ENCODE data around the gene LBX2.
A peak's percentile ranks its signal among the peaks of the same experiment; 100 is the strongest.
"Not testable (repeated sequence)": the region's sequence is repeated elsewhere in the genome, so short reads cannot be mapped to it uniquely, and the experiment has no call there.

Gene LBX2

DNA sequence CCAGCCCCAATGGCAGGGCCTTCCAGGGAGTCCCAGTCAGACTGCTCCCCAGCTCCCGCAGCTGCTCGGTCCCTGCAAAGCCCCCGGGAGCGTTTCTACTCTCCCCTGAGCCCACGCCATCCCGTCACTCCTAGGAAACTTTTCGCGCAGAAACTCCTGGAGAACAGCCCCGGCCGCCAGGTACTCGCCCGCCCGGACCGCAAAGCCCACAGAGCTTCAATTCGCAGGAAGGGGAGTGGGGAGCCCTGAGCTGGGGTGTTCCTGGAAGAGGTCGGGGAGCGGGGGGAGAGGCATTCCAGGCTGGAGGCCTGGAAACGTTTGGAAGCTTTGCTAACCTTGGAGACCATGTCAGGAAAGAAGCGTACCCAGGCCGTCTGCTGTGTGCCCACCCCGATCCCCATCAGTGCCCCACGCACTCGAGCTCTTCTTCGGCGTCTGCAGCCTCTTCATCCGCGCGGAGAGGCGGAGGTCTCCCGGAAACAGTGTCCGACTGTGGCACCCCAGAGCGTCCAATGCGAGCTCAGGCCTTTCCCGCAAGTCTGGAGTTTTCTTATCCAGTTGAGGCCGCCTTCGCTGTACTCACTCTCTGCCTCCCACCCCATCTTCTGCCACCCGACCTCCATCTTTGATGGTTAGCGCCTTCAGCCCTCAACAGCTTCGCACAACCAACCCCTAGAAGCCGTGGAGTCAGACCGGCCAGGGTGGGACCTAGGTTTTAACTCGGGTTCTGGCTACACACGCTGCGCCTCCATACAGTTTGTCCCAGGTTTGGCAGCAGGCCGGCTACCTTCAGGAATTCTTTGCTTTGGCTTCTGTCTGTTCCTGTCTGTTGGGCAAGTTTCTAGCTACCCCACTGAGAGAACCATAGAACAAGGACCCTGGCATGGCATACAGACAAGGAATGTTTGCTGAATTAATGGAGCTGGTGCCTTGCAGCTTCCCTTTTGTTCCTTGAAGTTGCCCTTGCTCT lies 4.4 kb upstream of the LBX2 start:
- DNase-seq, result no peak

DNA sequence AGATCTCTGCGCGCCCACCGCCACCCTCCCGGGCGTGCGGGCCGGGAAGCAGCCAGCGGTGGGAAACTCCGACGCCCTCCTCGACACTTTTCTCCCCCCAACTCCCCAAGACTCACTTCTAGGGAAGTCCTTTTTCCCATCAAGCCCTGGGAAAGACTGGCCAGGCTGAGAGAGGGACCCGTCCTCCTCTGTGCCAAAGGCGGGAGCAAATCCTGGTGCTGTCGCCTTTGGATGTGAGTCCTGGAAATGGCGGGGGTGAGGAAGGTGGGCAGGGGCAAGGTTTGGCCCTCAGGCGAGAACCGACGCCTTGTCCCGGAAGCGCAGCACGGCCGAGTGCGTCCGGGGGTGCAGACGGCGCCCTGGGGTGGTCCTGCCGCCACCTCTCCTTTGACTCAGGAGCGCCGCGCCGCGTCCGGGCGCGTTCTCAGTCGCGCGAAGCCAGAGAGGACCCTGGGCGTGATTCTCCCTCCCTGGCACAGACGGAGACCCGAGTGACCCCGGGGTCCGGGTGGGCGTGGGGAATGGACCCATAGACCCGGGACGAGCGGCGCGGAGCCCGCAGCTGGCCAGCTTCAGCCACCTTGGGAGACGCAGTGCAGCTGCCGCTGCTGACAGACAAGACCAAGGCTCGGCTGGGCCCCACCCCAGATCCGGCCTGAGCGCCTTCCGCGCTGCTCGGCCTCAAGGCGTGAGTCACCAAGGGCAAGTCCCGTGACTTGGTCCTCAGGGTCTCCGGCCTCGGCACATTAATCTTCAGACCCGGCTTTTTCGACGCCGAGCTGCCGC lies 3.5 kb upstream of the LBX2 start:
- no peak for DNase-seq

GRCh38 chr2:74502147-74502719 lies 2.8 kb upstream of the LBX2 start:
- DNase-seq, result no peak

GRCh38 chr2:74501335-74502071 lies 2.1 kb upstream of the LBX2 start:
- no peak for DNase-seq

DNA sequence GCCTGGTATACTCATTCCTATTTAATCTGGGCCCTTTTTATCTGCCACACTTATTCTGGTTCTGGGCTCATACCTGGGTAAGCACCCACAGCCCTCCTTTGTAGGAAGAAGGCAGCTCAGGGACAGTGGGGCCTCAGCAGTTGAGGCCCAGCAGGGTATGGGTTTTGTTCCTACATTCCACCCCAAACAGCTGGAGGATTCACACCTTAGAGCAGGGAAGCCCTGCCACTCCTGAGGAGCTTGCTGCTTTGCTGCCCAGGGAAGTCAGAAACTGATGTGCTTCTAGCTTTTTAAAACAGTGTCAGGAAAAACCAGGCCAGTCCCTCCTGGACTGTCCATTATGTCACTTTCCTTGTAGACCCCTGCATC lies 1.2 kb upstream of the LBX2 start:
- no peak for DNase-seq

DNA sequence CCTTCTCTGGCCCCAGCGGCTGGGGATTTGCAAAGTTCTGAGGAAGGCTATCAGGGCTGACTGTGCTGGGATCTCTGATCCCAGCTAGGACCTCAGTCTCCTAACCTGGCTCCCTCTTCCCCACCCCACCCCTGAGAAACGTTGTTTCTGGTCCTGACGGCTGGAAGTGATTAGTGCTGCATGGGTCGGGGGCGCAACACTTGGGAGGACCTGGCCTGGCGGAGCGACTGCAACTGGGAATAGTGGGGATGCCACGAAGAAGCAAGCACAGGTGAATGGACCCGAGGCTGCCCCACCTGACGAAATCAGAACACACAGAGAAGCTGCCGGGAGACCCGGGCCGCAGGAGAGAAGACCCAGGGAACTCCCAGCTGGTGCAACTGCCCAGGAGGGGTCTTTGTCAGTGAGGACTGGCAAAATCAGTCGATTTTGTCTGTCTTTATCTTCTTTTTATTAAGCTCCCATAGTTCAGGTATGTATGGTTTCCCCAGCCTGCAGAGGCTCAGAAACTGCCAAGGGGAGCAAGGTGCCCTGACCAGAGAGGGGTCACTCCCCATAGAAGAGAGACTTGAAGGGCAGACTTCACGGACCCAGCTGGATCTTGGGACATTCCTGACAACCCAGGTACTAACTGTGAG lies 656 bp upstream of the LBX2 start:
- no peak for DNase-seq

GRCh38 chr2:74498500-74499266 lies 720 bp downstream of the LBX2 start:
- no peak for DNase-seq

GRCh38 chr2:74497777-74498499 lies 1.5 kb downstream of the LBX2 start:
- no peak for DNase-seq

- no peak for DNase-seq
These were observed 2.2 kb downstream of the LBX2 start for GRCh38 chr2:74496997-74497776.

DNA sequence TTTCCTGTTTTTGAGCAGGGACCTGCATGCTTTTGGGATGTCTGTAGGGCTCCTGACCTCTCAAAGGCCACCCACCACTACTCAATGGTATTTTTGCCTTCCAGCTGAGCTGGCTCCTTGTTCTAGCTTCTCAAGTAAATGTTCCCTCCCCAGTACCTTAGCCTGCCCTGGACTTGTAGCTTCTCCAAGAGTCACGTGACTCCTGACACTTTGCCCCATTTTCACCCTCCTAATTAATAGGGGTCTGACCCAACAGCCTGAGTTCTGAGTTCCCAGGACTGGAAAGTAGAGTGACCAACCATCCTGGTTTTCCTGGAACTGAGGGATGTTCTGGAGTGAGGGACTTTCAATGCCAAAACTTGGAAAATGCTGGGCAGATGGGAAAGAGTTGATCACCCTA lies 4.0 kb downstream of the LBX2 start:
- no peak for DNase-seq

DNA sequence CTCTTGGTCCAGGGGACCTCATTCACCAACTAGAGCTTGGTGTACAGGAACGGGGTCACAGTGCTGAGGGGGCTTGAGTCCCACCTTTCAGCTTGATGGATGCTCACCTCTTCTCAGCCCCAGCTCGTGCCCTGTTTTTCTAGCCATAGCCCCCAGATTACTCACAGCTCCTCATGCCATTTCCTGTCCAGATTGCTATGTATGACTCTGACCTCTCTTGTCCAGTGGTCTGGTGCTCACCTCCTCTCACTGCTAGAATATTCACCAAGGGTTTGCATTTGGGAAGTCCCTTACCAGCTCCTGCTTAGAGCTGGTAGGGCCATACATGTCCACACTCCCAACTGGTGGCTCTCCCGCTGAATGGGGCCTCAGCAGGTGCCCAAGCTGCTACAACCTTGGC lies 5.9 kb downstream of the LBX2 start:
- DNase-seq, result no peak

DNA sequence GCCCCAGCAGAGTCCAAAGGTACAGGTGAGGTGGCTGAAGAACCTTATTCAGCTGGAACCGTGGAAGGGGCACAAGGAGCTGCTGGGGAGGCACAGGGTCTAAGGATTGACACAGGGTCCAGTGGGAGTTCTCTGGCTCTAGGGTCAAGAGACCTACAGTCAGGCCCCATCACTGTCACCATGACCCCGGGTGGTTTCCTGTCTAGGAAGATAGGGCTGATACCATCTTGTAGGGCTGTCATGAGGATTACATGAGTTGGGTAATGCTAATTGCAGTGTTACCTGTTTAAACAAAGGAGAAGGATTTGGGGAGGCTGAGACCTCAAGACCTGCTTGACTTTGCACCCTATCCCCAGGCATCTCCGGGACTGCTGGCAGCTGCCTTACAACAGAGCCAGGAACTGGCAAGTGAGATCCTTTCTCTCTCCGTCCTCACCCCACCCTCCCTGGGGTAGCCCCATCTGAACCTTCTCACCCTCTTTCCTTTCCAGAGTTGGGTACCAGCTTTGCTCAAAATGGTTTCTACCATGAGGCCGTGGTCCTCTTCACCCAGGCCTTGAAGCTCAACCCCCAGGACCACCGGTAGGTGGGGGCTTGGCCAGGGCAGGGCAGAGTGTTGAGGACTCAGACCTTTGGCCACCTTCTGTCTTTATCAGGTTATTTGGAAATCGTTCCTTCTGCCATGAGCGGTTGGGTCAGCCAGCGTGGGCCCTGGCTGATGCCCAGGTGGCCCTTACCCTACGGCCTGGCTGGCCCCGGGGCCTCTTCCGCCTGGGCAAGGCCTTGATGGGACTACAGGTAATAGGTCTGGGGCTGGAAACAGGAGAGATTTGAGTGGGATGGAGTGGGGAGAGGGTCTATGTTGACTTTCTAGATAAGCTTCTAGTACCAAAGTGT lies 7.5 kb downstream of the LBX2 start:
- DNase-seq, result no peak

- DNase-seq, result no peak
These were observed 9.5 kb downstream of the LBX2 start for GRCh38 chr2:74489906-74490305.

- no peak for DNase-seq
These were observed 10.5 kb downstream of the LBX2 start for GRCh38 chr2:74488643-74489481.

DNA sequence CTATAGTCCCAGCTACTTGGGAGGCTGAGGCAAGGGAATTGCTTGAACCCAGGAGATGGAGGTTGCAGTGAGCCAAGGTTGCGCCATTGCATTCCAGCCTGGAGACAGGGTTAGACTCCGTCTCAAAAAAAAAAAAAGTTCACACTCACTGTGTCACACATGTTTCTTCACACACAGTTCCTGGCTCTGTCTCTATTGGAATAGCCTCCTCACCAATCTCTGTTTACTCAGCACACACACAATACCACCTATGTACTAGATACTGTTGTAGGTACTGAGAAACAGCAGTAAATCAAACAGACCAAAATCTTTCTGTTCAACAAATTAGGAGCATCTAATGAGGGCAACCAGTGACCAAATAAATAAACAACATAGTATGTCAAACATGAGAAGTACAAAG lies 13.3 kb downstream of the LBX2 start:
- no peak for DNase-seq

GRCh38 chr2:74483675-74484164 lies 15.7 kb downstream of the LBX2 start:
- not testable (repeated sequence) for DNase-seq

- peak; percentile 90 for DNase-seq
These were observed 16.4 kb downstream of the LBX2 start, which contains the start of the genes CCDC142 and TTC31 for GRCh38 chr2:74482801-74483674. TSS of gene CCDC142 (minus strand) at chr2:74482998. CDS start at chr2:74482837, 161 bp downstream. TSS of gene TTC31 (plus strand) at chr2:74483081. CDS start at chr2:74483096, 15 bp downstream.
